ENCODE results near the gene RNFT2.

RNFT2 gene

GRCh38 chr12:116799955-116800354 is 61.8 kb downstream of the RNFT2 start:
- no peak overlapping the region for H3K4me3 ChIP-seq (ENCODE audit: low read length)
- no peaks in the 10 kb centered on the region for H3K27me3 ChIP-seq (ENCODE audit: control insufficient read depth, low read length)
- TF ChIP-seq CTCF (IDR thresholded peaks at IDR 0.05; ENCODE audit: low read depth, low read length, poor library complexity, severe bottlenecking) = peak; percentile 21
- no peak for TF ChIP-seq EZH2phosphoT487 (IDR thresholded peaks at IDR 0.05; ENCODE audit: borderline replicate concordance, low read length)
- no peaks in the 10 kb centered on the region for H3K9me2 ChIP-seq (replicated peaks; ENCODE audit: control insufficient read depth, low read length)
- H3K9me3 ChIP-seq (ENCODE audit: control insufficient read depth, insufficient read depth, low read length) = peaks cover 4% of the 10 kb centered on the region; the same call in 1 of the 2 replicates
- H3K79me2 ChIP-seq (ENCODE audit: control insufficient read depth, low read length) = peaks cover 8% of the 10 kb centered on the region
- H3K4me1 ChIP-seq (ENCODE audit: control insufficient read depth, low read length) = peaks cover 61% of the 10 kb centered on the region
- no peaks in the 10 kb centered on the region for H4K20me1 ChIP-seq (ENCODE audit: control insufficient read depth, insufficient read depth, low read depth, low read length)
- no peak overlapping the region for H3K4me2 ChIP-seq (ENCODE audit: low read length)
- peaks cover 49% of the 10 kb centered on the region for H3F3A ChIP-seq (ENCODE audit: control insufficient read depth, insufficient read depth)
- peak overlapping the region; percentile 36 for H3K27ac ChIP-seq (ENCODE audit: low read depth, low read length)
- H3K36me3 ChIP-seq (ENCODE audit: control insufficient read depth, low read length) = peaks cover 32% of the 10 kb centered on the region

DNA sequence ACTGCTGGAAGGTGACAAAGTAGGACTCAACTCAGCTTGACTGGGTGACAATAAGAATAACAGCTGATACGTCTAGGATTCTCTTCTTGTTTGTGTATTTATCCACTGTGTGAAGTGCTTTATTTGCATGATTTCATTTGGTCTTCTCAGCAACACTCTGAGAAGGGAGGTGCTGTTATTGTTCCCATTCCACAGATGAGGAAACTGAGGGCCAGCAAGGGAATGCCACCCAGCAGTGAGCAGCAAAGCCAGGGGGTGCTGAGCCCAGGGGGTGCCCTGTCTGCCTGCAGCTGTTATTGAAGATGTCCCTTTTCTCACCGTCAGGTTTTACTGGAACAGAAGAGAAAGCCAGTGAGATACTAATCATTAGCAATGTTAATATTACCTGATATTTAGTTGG is 62.8 kb downstream of the RNFT2 start:
- TF ChIP-seq CTCF (IDR thresholded peaks at IDR 0.05; ENCODE audit: low read depth, low read length, poor library complexity, severe bottlenecking) = no peak
- TF ChIP-seq EZH2phosphoT487 (IDR thresholded peaks at IDR 0.05; ENCODE audit: borderline replicate concordance, low read length) = no peak
- Histone ChIP-seq H3K79me2 (ENCODE audit: control insufficient read depth, low read length) (peaks cover 12% of the 10 kb centered on the region), H3K36me3 (ENCODE audit: control insufficient read depth, low read length) (peaks cover 32% of the 10 kb centered on the region), H3K9me2 (replicated peaks; ENCODE audit: control insufficient read depth, low read length) (no peaks in the 10 kb centered on the region), H3K27ac (ENCODE audit: low read depth, low read length) (peak overlapping the region; percentile 98), H3K4me2 (ENCODE audit: low read length) (peak overlapping the region; percentile 89), H3K27me3 (ENCODE audit: control insufficient read depth, low read length) (no peaks in the 10 kb centered on the region), H3K4me3 (ENCODE audit: low read length) (peak overlapping the region; percentile 63), H3K4me1 (ENCODE audit: control insufficient read depth, low read length) (peaks cover 70% of the 10 kb centered on the region), H4K20me1 (ENCODE audit: control insufficient read depth, insufficient read depth, low read depth, low read length) (no peaks in the 10 kb centered on the region), H3F3A (ENCODE audit: control insufficient read depth, insufficient read depth) (peaks cover 56% of the 10 kb centered on the region), H3K9me3 (ENCODE audit: control insufficient read depth, insufficient read depth, low read length) (peaks cover 4% of the 10 kb centered on the region; the same call in 1 of the 2 replicates)

GRCh38 chr12:116802018-116802417 is 63.9 kb downstream of the RNFT2 start:
- Histone ChIP-seq H3K27ac (ENCODE audit: low read depth, low read length) (peak overlapping the region; percentile 98), H3K4me1 (ENCODE audit: control insufficient read depth, low read length) (peaks cover 80% of the 10 kb centered on the region)
- TF ChIP-seq CTCF (IDR thresholded peaks at IDR 0.05; ENCODE audit: low read depth, low read length, poor library complexity, severe bottlenecking) (no peak), EZH2phosphoT487 (IDR thresholded peaks at IDR 0.05; ENCODE audit: borderline replicate concordance, low read length) (no peak)

More at GRCh38 chr12:116802018-116802417, 63.9 kb downstream of the RNFT2 start:
- Histone ChIP-seq H3F3A (ENCODE audit: control insufficient read depth, insufficient read depth) (peaks cover 53% of the 10 kb centered on the region), H3K36me3 (ENCODE audit: control insufficient read depth, low read length) (peaks cover 32% of the 10 kb centered on the region), H3K4me3 (ENCODE audit: low read length) (peak overlapping the region; percentile 63), H3K4me2 (ENCODE audit: low read length) (peak overlapping the region; percentile 89), H3K9me3 (ENCODE audit: control insufficient read depth, insufficient read depth, low read length) (peaks cover 4% of the 10 kb centered on the region; the same call in 1 of the 2 replicates), H3K27me3 (ENCODE audit: control insufficient read depth, low read length) (no peaks in the 10 kb centered on the region), H3K79me2 (ENCODE audit: control insufficient read depth, low read length) (peaks cover 12% of the 10 kb centered on the region), H3K9me2 (replicated peaks; ENCODE audit: control insufficient read depth, low read length) (no peaks in the 10 kb centered on the region), H4K20me1 (ENCODE audit: control insufficient read depth, insufficient read depth, low read depth, low read length) (no peaks in the 10 kb centered on the region)

Measured in DOHH2 (cell line).